ENCODE results near the gene PIM3.
"Not testable (repeated sequence)": the region's sequence is repeated elsewhere in the genome, so short reads cannot be mapped to it uniquely, and the experiment has no call there.

The PIM3 gene

GRCh38 chr22:49966774-49967705 is 6.5 kb downstream of the PIM3 start:
- no peak for DNase-seq (ENCODE audit: low read depth in 2 of 2)

- no peak for DNase-seq (ENCODE audit: low read depth in 2 of 2)
Observed at GRCh38 chr22:49967706-49968208, 7.2 kb downstream of the PIM3 start.

DNA sequence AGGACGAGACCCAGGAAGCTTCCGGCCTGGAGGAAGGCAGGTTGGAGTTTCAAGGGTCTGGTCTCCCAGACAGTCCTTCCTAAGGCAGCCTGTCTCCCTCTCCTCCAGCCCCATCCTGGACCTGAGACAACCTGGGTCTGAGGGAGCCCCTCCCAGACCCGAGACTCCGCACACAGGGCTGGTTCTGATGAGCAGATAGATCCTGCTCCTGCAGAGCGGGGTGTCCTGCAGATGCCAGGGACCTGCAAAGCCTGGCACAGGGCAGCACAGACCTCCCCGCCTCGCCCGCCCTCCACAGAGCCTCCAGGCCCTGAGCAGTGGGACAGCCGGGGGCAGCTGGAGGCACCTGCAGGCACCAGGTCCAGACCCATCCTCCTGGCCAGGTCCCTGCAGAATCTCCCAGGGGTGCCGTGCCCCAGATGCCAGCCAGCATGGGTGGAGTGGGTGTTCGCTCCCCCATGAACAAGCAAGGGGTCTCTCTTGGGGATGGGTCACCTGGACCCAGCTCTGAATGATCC is 7.8 kb downstream of the PIM3 start:
- no peak for DNase-seq (ENCODE audit: low read depth in 2 of 2)

- no peak for DNase-seq (ENCODE audit: low read depth in 2 of 2)
Observed at GRCh38 chr22:49968831-49969661, 8.5 kb downstream of the PIM3 start.

DNA sequence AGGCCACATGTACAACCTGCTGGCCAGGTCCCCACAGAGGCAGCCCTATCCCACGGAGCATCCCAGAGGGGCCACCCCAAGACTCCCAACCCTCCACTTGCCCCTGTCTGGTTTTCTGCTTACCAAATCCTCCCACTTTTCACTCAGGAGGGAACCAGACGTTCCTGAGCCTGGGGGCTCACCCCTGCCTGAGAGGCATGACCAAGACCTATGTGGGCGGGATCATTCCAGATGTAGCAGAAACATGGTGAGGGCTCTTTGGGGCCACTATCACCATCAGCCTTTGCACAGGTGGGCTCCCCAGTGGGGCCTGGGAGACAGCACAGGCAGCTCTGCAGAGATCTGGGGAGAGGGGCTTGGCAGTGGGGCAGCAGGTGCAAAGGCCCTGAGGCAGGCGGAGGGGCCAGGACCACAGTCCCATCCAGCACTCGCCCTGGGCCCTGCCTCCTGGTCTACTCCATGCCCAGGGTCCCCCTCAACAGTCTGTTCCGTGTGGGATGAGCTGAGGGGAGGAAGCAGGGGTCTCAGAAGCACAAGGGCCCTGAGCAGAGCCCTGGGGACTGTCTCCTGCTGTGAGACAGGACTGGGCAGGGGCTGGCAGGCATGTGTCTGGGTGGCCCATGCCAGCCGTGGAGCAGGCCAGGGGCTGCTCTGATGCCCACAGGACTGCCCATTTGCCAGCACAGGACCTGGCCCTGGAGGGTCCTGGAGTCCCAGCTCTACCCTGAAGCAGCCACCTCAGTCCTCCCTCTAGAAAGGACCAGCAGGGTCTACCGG is 9.4 kb downstream of the PIM3 start:
- no peak for DNase-seq (ENCODE audit: low read depth in 2 of 2)

DNA sequence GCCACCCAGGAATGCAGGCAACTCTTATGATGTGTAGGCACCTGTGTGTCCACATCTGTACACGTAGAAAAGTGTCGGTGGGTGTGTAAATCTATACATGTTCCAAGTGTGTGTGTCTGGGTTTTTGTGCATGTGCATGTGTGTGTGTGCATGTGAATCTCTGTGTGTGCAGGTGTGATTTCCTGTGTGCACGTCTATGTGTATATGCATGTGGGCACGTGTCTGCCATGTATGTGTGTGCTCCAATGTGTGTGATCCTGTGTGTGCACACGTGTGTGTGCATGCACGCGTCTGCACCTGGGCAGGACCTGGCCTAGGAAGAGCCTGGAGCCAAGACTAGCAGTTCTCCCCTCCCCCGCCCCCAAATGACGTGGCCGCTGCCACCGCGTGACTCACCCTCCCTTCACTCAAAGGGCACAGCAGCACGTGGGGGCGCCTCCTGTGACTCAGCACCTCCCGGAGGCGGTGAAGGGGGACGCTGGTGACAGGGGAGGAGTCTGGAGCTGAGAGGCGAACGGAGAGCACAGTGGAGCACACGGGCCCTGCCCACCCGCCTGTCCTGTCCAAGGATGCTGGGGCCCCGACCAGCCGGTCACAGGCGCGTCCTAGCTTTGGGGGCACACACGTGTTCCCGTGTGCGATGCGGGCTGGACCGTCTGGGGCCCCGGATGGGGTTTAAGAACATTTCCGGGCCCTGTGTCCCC is 10.1 kb downstream of the PIM3 start:
- peak; percentile 95 to 96 for DNase-seq (ENCODE audit: low read depth in 2 of 2)

DNA sequence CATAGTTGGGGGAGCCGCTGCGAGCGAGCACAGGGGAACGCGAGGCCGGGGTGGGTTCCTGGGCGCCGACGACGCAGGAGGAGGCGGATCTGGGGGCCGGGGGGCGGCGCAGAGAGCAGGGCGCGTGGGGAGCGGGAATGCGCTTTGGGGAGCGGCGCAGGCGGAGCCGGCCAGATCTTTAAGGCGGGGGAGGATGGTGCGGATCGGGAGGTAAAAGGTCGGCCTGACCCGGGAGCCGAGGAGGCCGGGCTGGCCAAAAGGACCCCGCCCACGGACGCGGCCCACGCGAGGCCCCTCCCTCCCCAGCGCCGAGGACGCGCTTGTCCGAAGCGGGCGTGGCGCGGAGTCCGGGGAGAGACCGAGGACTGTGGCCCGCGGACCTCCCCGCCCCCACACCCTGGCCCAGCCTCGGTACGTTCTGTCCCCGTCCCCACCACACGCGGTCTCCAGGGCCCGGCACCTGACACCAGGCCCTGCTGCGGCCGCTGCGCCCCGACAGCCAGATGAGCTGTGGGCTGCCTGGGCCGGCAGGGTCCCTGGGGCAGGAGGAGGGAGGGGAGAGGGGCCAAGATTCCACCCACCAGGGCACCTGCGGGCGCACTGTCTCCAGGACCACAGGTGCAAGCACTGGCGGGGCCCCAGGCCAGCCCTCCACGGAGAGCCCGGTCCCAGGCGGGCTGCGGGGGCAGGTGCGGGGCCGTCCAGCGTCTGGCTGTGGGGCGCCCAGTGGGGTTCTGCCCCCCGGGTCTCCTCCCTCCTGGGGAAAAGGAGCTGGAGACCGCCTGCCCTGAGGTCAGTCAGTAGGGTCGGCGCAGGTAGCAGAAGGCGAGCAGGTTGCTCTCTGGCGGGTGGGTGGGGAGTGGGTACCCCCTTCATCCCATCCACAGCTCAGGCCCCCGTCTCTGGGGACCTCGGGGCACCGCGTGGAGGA is 10.9 kb downstream of the PIM3 start:
- peak; percentile 69 to 74 for DNase-seq (ENCODE audit: low read depth in 2 of 2)

DNA sequence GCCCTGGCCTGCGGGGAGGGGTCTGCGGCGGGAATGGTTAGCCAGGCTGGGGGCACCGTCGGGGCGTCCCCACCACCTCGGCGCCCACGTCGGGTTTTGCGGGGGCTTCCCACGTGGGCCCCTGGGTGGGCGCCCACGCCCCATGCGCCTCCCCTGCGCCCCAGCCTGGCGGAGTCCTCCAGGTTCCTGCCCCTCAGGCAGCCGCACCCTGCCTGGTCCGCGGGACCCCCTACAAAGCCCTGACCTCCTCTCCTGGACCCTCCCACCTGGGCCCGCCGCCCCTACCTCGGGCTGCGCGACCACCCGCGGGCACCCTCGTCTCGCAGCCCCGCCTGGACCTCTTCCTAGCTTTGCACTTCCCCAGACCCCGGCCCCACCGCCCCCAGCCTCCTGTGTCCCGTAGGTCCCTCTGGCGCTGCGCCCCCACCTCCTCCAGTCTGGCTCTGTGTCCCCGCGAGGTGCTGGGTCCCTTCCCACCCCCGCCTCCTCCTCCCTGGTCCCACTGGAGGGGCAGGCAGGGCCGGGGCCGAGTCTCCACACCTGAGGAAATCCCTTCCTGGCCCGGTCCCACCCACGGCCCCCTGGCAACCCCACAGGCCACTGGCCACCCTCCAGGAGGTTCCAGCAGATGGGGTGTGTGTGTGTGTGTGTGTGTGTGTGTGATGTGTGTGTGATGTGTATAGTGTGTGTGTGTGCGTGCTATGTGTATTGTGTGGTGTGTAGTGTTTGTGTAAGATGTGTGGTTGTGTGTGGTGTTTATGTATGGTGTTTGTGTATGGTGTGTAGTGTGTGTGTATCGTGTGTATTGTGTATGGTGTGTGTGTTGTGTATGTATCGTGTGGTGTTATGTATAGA is 11.8 kb downstream of the PIM3 start:
- no peak for DNase-seq (ENCODE audit: low read depth in 2 of 2)

DNA sequence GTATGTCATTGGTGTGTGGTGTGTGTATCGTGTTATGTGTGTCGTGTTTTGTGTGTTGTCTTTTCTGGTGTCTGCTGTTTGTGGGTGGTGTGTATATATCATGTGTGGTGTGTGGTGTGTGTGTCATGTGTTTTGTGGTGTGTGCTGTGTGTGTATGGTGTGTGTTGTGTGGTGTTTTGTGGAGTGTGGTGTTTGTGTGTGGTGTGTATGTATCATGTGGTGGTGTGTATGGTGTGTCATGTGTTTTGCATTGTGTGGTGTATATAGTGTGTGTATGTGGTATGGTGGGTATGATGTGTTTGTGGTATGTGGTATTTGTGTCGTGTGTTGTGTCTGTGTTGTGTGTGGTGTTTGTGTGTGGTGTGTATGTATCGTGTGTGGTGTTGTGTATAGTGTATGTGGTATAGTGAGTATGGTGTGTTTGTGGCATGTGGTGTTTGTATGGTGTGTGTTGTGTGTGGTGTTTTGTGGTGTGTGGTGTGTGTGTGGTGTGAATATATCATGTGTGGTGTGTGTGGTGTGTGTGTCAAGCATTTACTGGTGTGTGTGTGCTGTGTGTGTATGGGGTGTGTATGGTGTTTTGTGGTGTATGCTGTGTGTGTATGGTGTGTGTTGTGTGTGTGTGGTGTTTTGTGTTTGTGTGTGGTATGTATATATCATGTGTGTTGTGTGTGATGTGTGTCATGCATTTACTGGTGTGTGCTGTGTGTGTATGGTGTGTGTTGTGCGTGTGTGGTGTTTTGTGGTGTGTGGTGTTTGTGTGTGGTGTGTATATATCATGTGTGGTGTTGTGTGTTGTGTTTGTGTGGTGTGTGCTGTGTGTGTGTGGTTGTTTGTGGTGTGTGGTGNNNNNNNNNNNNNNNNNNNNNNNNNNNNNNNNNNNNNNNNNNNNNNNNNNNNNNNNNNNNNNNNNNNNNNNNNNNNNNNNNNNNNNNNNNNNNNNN is 12.7 kb downstream of the PIM3 start:
- no peak for DNase-seq (ENCODE audit: low read depth in 2 of 2)

GRCh38 chr22:49975543-49976389 is 15.2 kb downstream of the PIM3 start:
- DNase-seq (ENCODE audit: low read depth in 2 of 2), result peak in 1 of 2 donors; percentile 50

DNA sequence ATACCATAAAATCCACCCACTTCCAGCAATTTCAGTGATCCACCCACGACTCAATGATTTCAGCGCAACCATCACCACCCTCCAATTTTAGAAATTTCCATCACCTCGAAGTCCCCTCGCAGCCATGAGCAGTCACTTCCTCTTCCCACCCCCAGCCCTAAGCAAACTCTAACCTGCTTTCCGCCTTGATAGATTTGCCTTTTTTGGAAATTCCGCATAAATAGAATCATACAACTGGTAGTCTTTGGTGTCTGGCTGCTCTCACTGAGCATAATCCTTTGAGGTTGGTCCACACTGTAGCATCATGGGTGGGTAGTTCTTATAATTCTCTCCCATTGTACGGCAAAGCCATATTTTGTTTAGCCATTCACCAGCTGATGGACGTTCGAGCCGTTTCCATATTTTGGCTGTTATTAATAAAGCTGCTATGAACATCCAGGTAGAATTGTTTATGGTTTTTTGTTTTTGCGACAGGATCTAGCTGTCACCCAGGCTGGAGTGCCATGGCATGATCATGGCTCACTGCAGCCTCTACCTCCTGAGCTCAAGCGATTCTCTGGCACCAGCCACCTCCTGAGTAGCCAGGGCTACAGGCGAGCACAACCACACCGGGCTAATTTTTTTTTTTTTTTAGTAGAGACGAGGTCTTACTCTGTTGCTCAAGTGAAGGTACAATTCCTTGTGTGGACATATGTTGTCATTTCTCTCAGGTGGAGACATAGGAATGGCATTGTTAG is 16.0 kb downstream of the PIM3 start:
- DNase-seq (ENCODE audit: low read depth in 2 of 2), result peak in 1 of 2 donors; percentile 53

- no peak for DNase-seq (ENCODE audit: low read depth in 2 of 2)
Observed at GRCh38 chr22:49977578-49977977, 17.0 kb downstream of the PIM3 start.

GRCh38 chr22:49979587-49980264 is 19.2 kb downstream of the PIM3 start:
- no peak for DNase-seq (ENCODE audit: low read depth in 2 of 2)

DNA sequence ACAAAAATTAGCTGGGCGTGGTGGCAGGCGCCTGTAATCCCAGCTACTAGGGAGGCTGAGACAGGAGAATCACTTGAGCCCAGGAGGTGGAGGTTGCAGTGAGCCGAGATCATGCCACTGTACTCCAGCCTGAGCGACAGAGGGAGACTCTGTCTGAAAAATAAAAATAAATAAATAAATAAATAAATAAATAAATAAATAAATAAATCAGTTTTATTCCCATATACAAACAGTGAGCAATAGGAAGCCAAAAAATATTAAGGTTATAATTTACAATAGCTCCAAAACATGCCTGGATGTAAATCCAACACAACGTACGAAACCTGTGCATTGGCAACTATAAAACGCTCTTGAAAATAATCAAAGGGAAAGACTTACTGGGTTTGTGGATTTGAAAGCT is 21.2 kb downstream of the PIM3 start:
- not testable (repeated sequence) for DNase-seq (ENCODE audit: low read depth in 2 of 2)
